Uterus (tissue), 4 donors: ENCODE data around the gene GPRC5C. TPM values are rescaled to one million over a fixed set of nuclear protein-coding genes. Genes with fewer than 3 reads are reported as not detected.

Source experiments
- DNase-seq, 2 donors: peaks; one replicate each; pipeline ENCODE4 v3.0.0-alpha.2; 2019 to 2020
- H3K27ac ChIP-seq, 2 donors: fragments of 200-600 bp; sonication (generic); 1 replicate in 1 of 2; 2 replicates in 1 of 2; pipeline ENCODE4 v1.5.1; 2016 to 2018
- H3K27me3 ChIP-seq, 2 donors: fragments of 200-600 bp; sonication (generic); one replicate each; pipeline ENCODE4 v1.5.1; 2018 to 2019; ENCODE audit warnings: control low read depth in 1 of 2
- H3K36me3 ChIP-seq, 2 donors: fragments of 200-600 bp; sonication (generic); one replicate each; pipeline ENCODE4 v1.5.1; 2019; ENCODE audit warnings: control low read depth in 1 of 2
- H3K4me1 ChIP-seq, 2 donors: fragments of 200-600 bp; sonication (generic); one replicate each; pipeline ENCODE4 v1.5.1; 2018 to 2019; ENCODE audit warnings: control low read depth in 1 of 2
- H3K4me3 ChIP-seq, 2 donors: fragments of 200-600 bp; sonication (generic); 1 replicate in 1 of 2; 2 replicates in 1 of 2; pipeline ENCODE4 v1.5.1; 2018 to 2019; ENCODE audit warnings: mild to moderate bottlenecking in 1 of 2
- H3K9me3 ChIP-seq, 2 donors: fragments of 200-600 bp; sonication (generic); one replicate each; pipeline ENCODE4 v1.5.1; 2019; ENCODE audit warnings: control low read depth in 1 of 2
- CTCF ChIP-seq, 4 experiments: fragments of 200-600 bp in 2 of 4; fragments of 450-650 bp in 2 of 4; sonication (generic) in 2 of 4; IDR thresholded peaks; one replicate each; pipeline ENCODE4 v1.5.1; 2016 to 2019; ENCODE audit warnings: antibody characterized with exemption in 4 of 4, mild to moderate bottlenecking in 2 of 4, moderate library complexity in 1 of 4
- POLR2A ChIP-seq, 2 donors: fragments of 450-650 bp; IDR thresholded peaks; one replicate each; pipeline ENCODE4 v1.6.1; 2016; ENCODE audit warnings: antibody characterized with exemption in 2 of 2, mild to moderate bottlenecking in 1 of 2, moderate library complexity in 1 of 2
- intact Hi-C: fragments of 100-400 bp; cut with DNase I; formaldehyde crosslinking; loops from one replicate; pipeline ENCODE4 v1.15.1; 2023; ENCODE audit warnings: low total_unique reads
- total RNA-seq, 4 donors: library from RNA; depleted of rRNA in 3 of 4; stranded (reverse); fragments of >200 nt in 3 of 4; gene quantifications; one replicate each; pipeline versions ENCODE4 v1.1.0 to v1.2.4, GENCODE V29; 2014 to 2023
- donor health status: DM: yes; HTN: yes; CAD: no.

GPRC5C gene
- total RNA-seq, 4 donors from 2014 or later = 2.8 to 56.8 (median 27.6) TPM

DNA sequence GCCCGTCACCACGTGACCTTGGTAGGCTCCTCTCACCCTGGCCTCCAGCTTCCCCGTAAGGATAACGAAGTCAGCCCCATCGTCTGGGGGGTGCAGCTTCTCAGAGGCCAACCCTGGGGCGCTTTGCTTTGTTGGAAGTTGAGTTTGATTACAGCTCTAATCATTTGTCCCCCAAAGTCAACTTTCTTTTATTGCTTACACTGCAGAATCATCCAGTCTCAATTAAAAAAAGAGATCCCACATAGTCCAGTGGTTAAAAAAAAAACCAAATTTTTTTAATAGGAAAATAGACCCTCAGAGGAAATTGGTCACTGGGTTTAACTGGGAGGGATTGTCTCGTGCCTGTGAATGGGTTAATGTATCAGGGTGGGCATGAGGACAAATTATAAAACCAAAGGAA, 7.8 kb upstream of the GPRC5C start:
- Histone ChIP-seq H3K27me3 (no peaks in the 10 kb centered on the region), H3K9me3 (no peaks in the 10 kb centered on the region), H3K4me3 (no peak overlapping the region), H3K36me3 (no peaks in the 10 kb centered on the region), H3K4me1 (no peaks in the 10 kb centered on the region), H3K27ac (no peak overlapping the region)
- no peak for DNase-seq
- TF ChIP-seq POLR2A (IDR thresholded peaks at IDR 0.05) (no peak), CTCF (IDR thresholded peaks at IDR 0.05) (no peak)
- intact Hi-C loops = no loop called here

GRCh38 chr17:74424657-74425056, 7.2 kb upstream of the GPRC5C start:
- no peak overlapping the region for H3K27ac ChIP-seq

GRCh38 chr17:74426551-74427047, 5.3 kb upstream of the GPRC5C start:
- no peaks in the 10 kb centered on the region for H3K27me3 ChIP-seq
- no peaks in the 10 kb centered on the region for H3K4me1 ChIP-seq

More at GRCh38 chr17:74424657-74425056, 7.2 kb upstream of the GPRC5C start:
- no peaks in the 10 kb centered on the region for H3K27me3 ChIP-seq
- no peak for DNase-seq
- H3K9me3 ChIP-seq = no peaks in the 10 kb centered on the region
- TF ChIP-seq CTCF (IDR thresholded peaks at IDR 0.05) (no peak), POLR2A (IDR thresholded peaks at IDR 0.05) (no peak)
- H3K36me3 ChIP-seq = no peaks in the 10 kb centered on the region
- H3K4me1 ChIP-seq = no peaks in the 10 kb centered on the region
- intact Hi-C loops = no loop called here
- H3K4me3 ChIP-seq = no peak overlapping the region

GRCh38 chr17:74427048-74427762, 4.7 kb upstream of the GPRC5C start:
- DNase-seq = no peak
- intact Hi-C loops = no loop called here

More at GRCh38 chr17:74426551-74427047, 5.3 kb upstream of the GPRC5C start:
- DNase-seq = no peak
- H3K36me3 ChIP-seq = no peaks in the 10 kb centered on the region
- H3K9me3 ChIP-seq = no peaks in the 10 kb centered on the region
- no peak for TF ChIP-seq POLR2A (IDR thresholded peaks at IDR 0.05)
- no peak for TF ChIP-seq CTCF (IDR thresholded peaks at IDR 0.05)
- no peak overlapping the region for H3K27ac ChIP-seq
- H3K4me3 ChIP-seq = no peak overlapping the region
- intact Hi-C loops = no loop called here

More at GRCh38 chr17:74427048-74427762, 4.7 kb upstream of the GPRC5C start:
- Histone ChIP-seq H3K4me3 (no peak overlapping the region), H3K27me3 (no peaks in the 10 kb centered on the region), H3K36me3 (no peaks in the 10 kb centered on the region), H3K4me1 (no peaks in the 10 kb centered on the region), H3K27ac (no peak overlapping the region), H3K9me3 (no peaks in the 10 kb centered on the region)
- TF ChIP-seq POLR2A (IDR thresholded peaks at IDR 0.05) (peak in 1 of 2 donors; percentile 18), CTCF (IDR thresholded peaks at IDR 0.05) (no peak)
